ENCODE measurements around the gene UQCR10.

Gene UQCR10

GRCh38 chr22:29767171-29768051 lies at the start of gene UQCR10:
Gene UQCR10, plus strand, starts transcription at chr22:29767369. Its CDS starts 30 bp downstream, at chr22:29767399.
- FAIRE-seq (no peak), DNase-seq (ENCODE audit: extremely low spot score, insufficient read length, low read depth) (peak; percentile 86)

GRCh38 chr22:29717789-29718188 lies 49.4 kb upstream of the UQCR10 start:
- DNase-seq (ENCODE audit: extremely low spot score, insufficient read length, low read depth) (no peak), FAIRE-seq (no peak)

GRCh38 chr22:29718949-29719898 lies 47.9 kb upstream of the UQCR10 start:
- DNase-seq (ENCODE audit: extremely low spot score, insufficient read length, low read depth) (no peak), FAIRE-seq (no peak)

- DNase-seq (ENCODE audit: extremely low spot score, insufficient read length, low read depth) (no peak), FAIRE-seq (no peak)
These were observed 47.1 kb upstream of the UQCR10 start, which contains the start of gene CABP7 for GRCh38 chr22:29719899-29720645. Gene CABP7, plus strand, starts transcription at chr22:29720003. Its CDS starts 422 bp downstream, at chr22:29720425.

GRCh38 chr22:29720811-29721323 lies 46.3 kb upstream of the UQCR10 start:
- FAIRE-seq (no peak), DNase-seq (ENCODE audit: extremely low spot score, insufficient read length, low read depth) (no peak)

GRCh38 chr22:29722151-29722550 lies 45.0 kb upstream of the UQCR10 start:
- FAIRE-seq (no peak), DNase-seq (ENCODE audit: extremely low spot score, insufficient read length, low read depth) (no peak)

GRCh38 chr22:29722587-29722986 lies 44.6 kb upstream of the UQCR10 start:
- FAIRE-seq, result no peak

GRCh38 chr22:29723766-29724165 lies 43.4 kb upstream of the UQCR10 start:
- FAIRE-seq (no peak), DNase-seq (ENCODE audit: extremely low spot score, insufficient read length, low read depth) (no peak)

More at GRCh38 chr22:29722587-29722986, 44.6 kb upstream of the UQCR10 start:
- DNase-seq (ENCODE audit: extremely low spot score, insufficient read length, low read depth), result no peak

- DNase-seq (ENCODE audit: extremely low spot score, insufficient read length, low read depth) (no peak), FAIRE-seq (no peak)
These were observed 42.3 kb upstream of the UQCR10 start for GRCh38 chr22:29724843-29725242.

- no peak for FAIRE-seq
These were observed 41.1 kb upstream of the UQCR10 start for GRCh38 chr22:29726106-29726505.

GRCh38 chr22:29726512-29727130 lies 40.5 kb upstream of the UQCR10 start:
- no peak for DNase-seq (ENCODE audit: extremely low spot score, insufficient read length, low read depth)

More at GRCh38 chr22:29726106-29726505, 41.1 kb upstream of the UQCR10 start:
- DNase-seq (ENCODE audit: extremely low spot score, insufficient read length, low read depth), result no peak

GRCh38 chr22:29727131-29727523 lies 40.0 kb upstream of the UQCR10 start:
- no peak for FAIRE-seq
- DNase-seq (ENCODE audit: extremely low spot score, insufficient read length, low read depth), result peak; percentile 32

More at GRCh38 chr22:29726512-29727130, 40.5 kb upstream of the UQCR10 start:
- FAIRE-seq, result no peak

- DNase-seq (ENCODE audit: extremely low spot score, insufficient read length, low read depth) (no peak), FAIRE-seq (no peak)
These were observed 38.0 kb upstream of the UQCR10 start for GRCh38 chr22:29729161-29729560.

GRCh38 chr22:29731058-29731850 lies 35.9 kb upstream of the UQCR10 start:
- DNase-seq (ENCODE audit: extremely low spot score, insufficient read length, low read depth) (no peak), FAIRE-seq (no peak)

GRCh38 chr22:29732883-29733282 lies 34.3 kb upstream of the UQCR10 start:
- FAIRE-seq (no peak), DNase-seq (ENCODE audit: extremely low spot score, insufficient read length, low read depth) (no peak)

- DNase-seq (ENCODE audit: extremely low spot score, insufficient read length, low read depth), result no peak
- FAIRE-seq, result no peak
These were observed 33.6 kb upstream of the UQCR10 start for GRCh38 chr22:29733362-29734201.

- DNase-seq (ENCODE audit: extremely low spot score, insufficient read length, low read depth) (no peak), FAIRE-seq (no peak)
These were observed 32.8 kb upstream of the UQCR10 start for GRCh38 chr22:29734406-29734805.
